OCI-LY1 (cell line): ENCODE measurements around the gene DGKB.

Experiments
- H2AFZ ChIP-seq: fragments of 200-600 bp; sonication (generic), shearing (Covaris generic); 2 replicates; pipeline ENCODE4 v1.6.0; 2014; ENCODE audit warnings: antibody characterized with exemption, mild to moderate bottlenecking, low read length
- H3F3A ChIP-seq: fragments of 200-600 bp; sonication (generic), shearing (Covaris generic); 2 replicates; pipeline ENCODE4 v1.6.0; 2014; ENCODE audit warnings: mild to moderate bottlenecking, antibody characterized with exemption, low read length, moderate library complexity; ENCODE audit not compliant: insufficient read depth
- H3K27ac ChIP-seq: fragments of 200-600 bp; sonication (generic); 2 replicates; pipeline ENCODE4 v1.5.1; 2014; ENCODE audit warnings: low read length, mixed run types, mild to moderate bottlenecking, low read depth; ENCODE audit not compliant: poor library complexity, severe bottlenecking
- H3K27me3 ChIP-seq: fragments of 200-600 bp; sonication (generic); 2 replicates; pipeline ENCODE4 v1.6.0; 2014; ENCODE audit warnings: antibody characterized with exemption, mild to moderate bottlenecking, low read length, moderate library complexity; ENCODE audit not compliant: insufficient read depth
- H3K36me3 ChIP-seq: fragments of 200-600 bp; sonication (generic); 2 replicates; pipeline ENCODE4 v1.6.1; 2014; ENCODE audit warnings: mild to moderate bottlenecking, antibody characterized with exemption, low read length, moderate library complexity, mixed read lengths; ENCODE audit not compliant: insufficient read depth
- H3K4me1 ChIP-seq: fragments of 200-600 bp; sonication (generic); 2 replicates; pipeline ENCODE4 v1.5.1; 2014; ENCODE audit warnings: mild to moderate bottlenecking, low read length, moderate library complexity; ENCODE audit not compliant: insufficient read depth, severe bottlenecking
- H3K4me2 ChIP-seq: fragments of 200-600 bp; sonication (generic), shearing (Covaris generic); 2 replicates; pipeline ENCODE4 v1.6.1; 2014; ENCODE audit warnings: low read length
- H3K4me3 ChIP-seq: fragments of 200-600 bp; sonication (generic); 2 replicates; pipeline ENCODE4 v1.5.1; 2014; ENCODE audit warnings: low read length, low read depth, mild to moderate bottlenecking, mixed read lengths; ENCODE audit not compliant: poor library complexity, severe bottlenecking
- H3K79me2 ChIP-seq: fragments of 200-600 bp; shearing (Covaris generic); 2 replicates; pipeline ENCODE4 v1.6.1; 2016; ENCODE audit warnings: mixed run types, low read length, mixed read lengths; ENCODE audit not compliant: insufficient read depth
- H3K9ac ChIP-seq: fragments of 200-600 bp; sonication (generic), shearing (Covaris generic); 2 replicates; pipeline ENCODE4 v1.6.1; 2014; ENCODE audit warnings: mild to moderate bottlenecking, low read length, mixed read lengths
- H3K9me2 ChIP-seq: fragments of 200-600 bp; sonication (generic), shearing (Covaris generic); 2 replicates; pipeline ENCODE4 v1.6.1; 2014; ENCODE audit warnings: low read depth, mild to moderate bottlenecking, low read length, mixed read lengths
- H3K9me3 ChIP-seq: fragments of 200-600 bp; shearing (Covaris generic); 2 replicates; pipeline ENCODE4 v1.6.1; 2014; ENCODE audit warnings: low read length, mixed read lengths
- H4K20me1 ChIP-seq: fragments of 200-600 bp; sonication (generic), shearing (Covaris generic); 2 replicates; pipeline ENCODE4 v1.6.0; 2016; ENCODE audit warnings: mild to moderate bottlenecking, low read length; ENCODE audit not compliant: insufficient read depth
- CTCF ChIP-seq: fragments of 200-600 bp; sonication (generic), shearing (Covaris generic); IDR thresholded peaks from 2 replicates; pipeline ENCODE4 v1.5.1; 2017; ENCODE audit warnings: mild to moderate bottlenecking, antibody characterized with exemption, low read length, moderate library complexity, mixed read lengths
- EZH2 ChIP-seq: fragments of 200-600 bp; sonication (generic), shearing (Covaris generic); IDR thresholded peaks from 2 replicates; pipeline ENCODE4 v1.8.0; 2017; ENCODE audit warnings: borderline replicate concordance, mixed run types, mild to moderate bottlenecking, antibody characterized with exemption, low read length, moderate library complexity, mixed read lengths

Gene DGKB

GRCh38 chr7:14761510-14762296 lies 140.8 kb downstream of the DGKB start:
- no peak overlapping the region for H2AFZ ChIP-seq
- H3K9me3 ChIP-seq, result no peaks in the 10 kb centered on the region
- H3K4me3 ChIP-seq, result no peak overlapping the region
- no peak overlapping the region for H3K4me2 ChIP-seq
- no peaks in the 10 kb centered on the region for H4K20me1 ChIP-seq
- no peak for TF ChIP-seq CTCF
- TF ChIP-seq EZH2, result no peak
- no peaks in the 10 kb centered on the region for H3K27me3 ChIP-seq
- H3F3A ChIP-seq, result no peaks in the 10 kb centered on the region
- H3K4me1 ChIP-seq, result no peaks in the 10 kb centered on the region
- no peaks in the 10 kb centered on the region for H3K9me2 ChIP-seq
- H3K27ac ChIP-seq, result no peak overlapping the region
- no peaks in the 10 kb centered on the region for H3K79me2 ChIP-seq
- no peaks in the 10 kb centered on the region for H3K36me3 ChIP-seq
- no peak overlapping the region for H3K9ac ChIP-seq

- no peaks in the 10 kb centered on the region for H3K36me3 ChIP-seq
- H3K9me3 ChIP-seq, result no peaks in the 10 kb centered on the region
- no peak overlapping the region for H3K4me3 ChIP-seq
- H3K4me2 ChIP-seq, result no peak overlapping the region
- H3K9ac ChIP-seq, result no peak overlapping the region
- H4K20me1 ChIP-seq, result no peaks in the 10 kb centered on the region
- no peak overlapping the region for H3K27ac ChIP-seq
- H3K27me3 ChIP-seq, result no peaks in the 10 kb centered on the region
- no peaks in the 10 kb centered on the region for H3K79me2 ChIP-seq
- no peaks in the 10 kb centered on the region for H3K4me1 ChIP-seq
- TF ChIP-seq CTCF (no peak), EZH2 (no peak)
- no peak overlapping the region for H2AFZ ChIP-seq
- no peaks in the 10 kb centered on the region for H3F3A ChIP-seq
- no peaks in the 10 kb centered on the region for H3K9me2 ChIP-seq
Measured at GRCh38 chr7:14760730-14761478, 141.6 kb downstream of the DGKB start.

- H2AFZ ChIP-seq, result no peak overlapping the region
- H3K36me3 ChIP-seq, result no peaks in the 10 kb centered on the region
- no peaks in the 10 kb centered on the region for H3F3A ChIP-seq
- no peaks in the 10 kb centered on the region for H3K4me1 ChIP-seq
- H3K27me3 ChIP-seq, result no peaks in the 10 kb centered on the region
- H3K9ac ChIP-seq, result no peak overlapping the region
- H3K9me2 ChIP-seq, result no peaks in the 10 kb centered on the region
- no peak overlapping the region for H3K4me2 ChIP-seq
- no peak overlapping the region for H3K27ac ChIP-seq
- TF ChIP-seq CTCF, result no peak
- TF ChIP-seq EZH2, result no peak
- no peaks in the 10 kb centered on the region for H4K20me1 ChIP-seq
- no peaks in the 10 kb centered on the region for H3K79me2 ChIP-seq
- no peaks in the 10 kb centered on the region for H3K9me3 ChIP-seq
- H3K4me3 ChIP-seq, result no peak overlapping the region
Measured at GRCh38 chr7:14759785-14760184, 142.8 kb downstream of the DGKB start.
